ENCODE data around the gene SGMS1. TPM values are rescaled to one million over a fixed set of nuclear protein-coding genes. Genes with fewer than 3 reads are reported as not detected.

Gene SGMS1
- total RNA-seq, 4 donors from 2014 or later: 139 to 198 (median 173) TPM

DNA sequence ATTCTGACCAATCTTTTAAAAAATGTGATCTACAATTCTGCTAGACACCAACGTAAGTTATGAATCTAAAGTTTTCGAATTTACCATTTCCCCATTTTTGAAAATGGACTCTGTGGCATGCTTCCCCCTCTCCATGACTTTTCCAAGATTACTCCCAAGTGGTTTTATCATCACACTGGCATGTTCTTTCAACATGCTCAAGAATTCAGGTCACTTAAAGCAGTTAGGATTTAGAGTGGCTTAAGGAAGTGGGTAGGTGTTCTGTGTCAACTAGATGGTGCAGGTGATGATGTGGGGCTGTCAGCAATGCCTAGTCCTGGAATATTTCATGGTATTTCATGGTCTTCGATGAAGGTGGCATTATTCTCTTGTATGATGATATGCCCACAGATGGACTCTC, 208.5 kb downstream of the SGMS1 start:
- Histone ChIP-seq H3K27me3 (no peaks in the 10 kb centered on the region), H3K27ac (no peak overlapping the region), H3K4me1 (peaks cover 54% of the 10 kb centered on the region), H3K9me3 (no peaks in the 10 kb centered on the region), H3K4me3 (no peak overlapping the region), H3K36me3 (no peaks in the 10 kb centered on the region)
- WGBS: 87% methylated on average over 3 of the region's 3 CpGs
- DNase-seq (ENCODE audit: low spot score in 2 of 2): no peak
- TF ChIP-seq EP300 (IDR thresholded peaks at IDR 0.05) (no peak), POLR2A (IDR thresholded peaks at IDR 0.05) (no peak), POLR2AphosphoS5 (IDR thresholded peaks at IDR 0.05) (no peak)
- TF ChIP-seq, protein P1, sequence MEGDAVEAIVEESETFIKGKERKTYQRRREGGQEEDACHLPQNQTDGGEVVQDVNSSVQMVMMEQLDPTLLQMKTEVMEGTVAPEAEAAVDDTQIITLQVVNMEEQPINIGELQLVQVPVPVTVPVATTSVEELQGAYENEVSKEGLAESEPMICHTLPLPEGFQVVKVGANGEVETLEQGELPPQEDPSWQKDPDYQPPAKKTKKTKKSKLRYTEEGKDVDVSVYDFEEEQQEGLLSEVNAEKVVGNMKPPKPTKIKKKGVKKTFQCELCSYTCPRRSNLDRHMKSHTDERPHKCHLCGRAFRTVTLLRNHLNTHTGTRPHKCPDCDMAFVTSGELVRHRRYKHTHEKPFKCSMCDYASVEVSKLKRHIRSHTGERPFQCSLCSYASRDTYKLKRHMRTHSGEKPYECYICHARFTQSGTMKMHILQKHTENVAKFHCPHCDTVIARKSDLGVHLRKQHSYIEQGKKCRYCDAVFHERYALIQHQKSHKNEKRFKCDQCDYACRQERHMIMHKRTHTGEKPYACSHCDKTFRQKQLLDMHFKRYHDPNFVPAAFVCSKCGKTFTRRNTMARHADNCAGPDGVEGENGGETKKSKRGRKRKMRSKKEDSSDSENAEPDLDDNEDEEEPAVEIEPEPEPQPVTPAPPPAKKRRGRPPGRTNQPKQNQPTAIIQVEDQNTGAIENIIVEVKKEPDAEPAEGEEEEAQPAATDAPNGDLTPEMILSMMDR (IDR thresholded peaks at IDR 0.05): no peak

DNA sequence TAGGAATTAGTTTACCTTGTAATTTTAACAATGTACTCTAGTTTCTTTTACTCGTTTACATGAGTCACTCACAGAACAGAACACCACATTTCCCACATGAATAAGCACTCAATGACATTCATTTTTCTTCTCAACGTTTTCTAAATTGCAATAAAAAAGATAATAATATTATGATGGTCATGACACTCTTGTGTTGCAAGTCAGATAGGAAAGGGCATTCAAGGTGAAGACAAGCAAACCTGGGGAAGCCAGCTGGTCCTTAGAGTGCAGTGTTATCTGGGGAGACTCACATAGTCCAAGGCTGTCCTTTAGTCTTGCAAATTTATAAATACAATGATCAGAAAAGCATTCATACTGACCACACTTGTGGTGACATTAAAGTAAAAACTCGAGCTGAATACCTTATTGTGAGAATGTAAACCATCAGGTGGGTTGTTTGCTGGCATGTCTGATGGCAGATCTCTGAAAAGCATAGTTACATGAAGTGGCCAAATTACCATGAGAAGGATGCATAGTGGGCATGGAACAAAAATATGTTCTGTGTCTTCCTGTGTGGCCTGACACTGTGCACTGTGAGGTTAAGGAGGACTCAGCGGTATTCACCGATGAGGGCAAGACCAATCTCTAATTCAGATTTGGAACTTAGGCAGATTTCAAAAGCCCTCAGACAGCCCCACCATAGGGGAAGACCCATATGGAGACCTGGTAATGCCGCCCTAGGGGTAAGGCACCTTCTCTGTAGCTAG, 213.5 kb downstream of the SGMS1 start:
- no peaks in the 10 kb centered on the region for H3K36me3 ChIP-seq
- H3K4me1 ChIP-seq: peaks cover 29% of the 10 kb centered on the region
- H3K27ac ChIP-seq: no peak overlapping the region
- no peaks in the 10 kb centered on the region for H3K27me3 ChIP-seq
- no peaks in the 10 kb centered on the region for H3K9me3 ChIP-seq
- WGBS: 64% methylated on average over 6 of the region's 6 CpGs
- no peak overlapping the region for H3K4me3 ChIP-seq
- TF ChIP-seq POLR2AphosphoS5 (IDR thresholded peaks at IDR 0.05): no peak
- DNase-seq (ENCODE audit: low spot score in 2 of 2): no peak

DNA sequence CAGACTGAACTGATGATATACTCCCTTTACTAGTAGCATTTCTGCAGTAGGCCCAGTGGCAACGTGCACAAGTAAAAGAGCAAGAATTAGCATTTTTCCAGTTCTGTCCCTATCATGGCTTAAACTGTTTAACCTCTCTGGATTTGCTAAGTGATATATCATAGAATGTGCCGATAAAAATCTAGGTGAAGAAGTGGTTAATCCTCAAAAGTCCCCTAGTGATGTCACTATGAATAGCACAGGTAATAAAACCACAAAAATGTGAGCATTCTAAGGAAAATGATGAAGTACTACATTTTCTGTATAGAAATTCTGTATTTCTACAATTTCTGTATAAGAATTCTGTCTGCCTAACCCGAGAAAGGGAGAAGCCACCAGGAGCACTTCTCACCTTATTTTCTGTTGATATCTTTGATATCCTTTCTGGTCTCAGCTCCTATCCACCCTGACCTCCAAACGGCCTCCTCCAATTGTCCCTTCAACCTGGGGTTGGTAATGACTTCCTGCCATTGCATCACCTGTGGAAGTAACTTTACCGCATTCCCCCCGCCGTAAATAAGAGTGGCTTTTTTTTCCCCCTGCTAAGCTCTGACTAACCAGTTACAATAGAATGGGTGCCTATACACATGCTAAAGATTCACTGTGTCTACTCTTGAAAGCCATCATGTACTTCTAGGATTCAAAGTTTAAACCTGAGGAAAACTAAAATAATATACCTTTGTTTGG, 216.5 kb downstream of the SGMS1 start:
- no peaks in the 10 kb centered on the region for H3K36me3 ChIP-seq
- no peaks in the 10 kb centered on the region for H3K9me3 ChIP-seq
- H3K4me1 ChIP-seq: peaks cover 6% of the 10 kb centered on the region
- H3K27ac ChIP-seq: no peak overlapping the region
- no peak for DNase-seq (ENCODE audit: low spot score in 2 of 2)
- 88% methylated on average over 7 of the region's 7 CpGs for WGBS
- TF ChIP-seq EP300 (IDR thresholded peaks at IDR 0.05) (no peak), POLR2AphosphoS5 (IDR thresholded peaks at IDR 0.05) (no peak), POLR2A (IDR thresholded peaks at IDR 0.05) (no peak)
- TF ChIP-seq, protein P1 (IDR thresholded peaks at IDR 0.05): no peak
- H3K27me3 ChIP-seq: no peaks in the 10 kb centered on the region
- no peak overlapping the region for H3K4me3 ChIP-seq

DNA sequence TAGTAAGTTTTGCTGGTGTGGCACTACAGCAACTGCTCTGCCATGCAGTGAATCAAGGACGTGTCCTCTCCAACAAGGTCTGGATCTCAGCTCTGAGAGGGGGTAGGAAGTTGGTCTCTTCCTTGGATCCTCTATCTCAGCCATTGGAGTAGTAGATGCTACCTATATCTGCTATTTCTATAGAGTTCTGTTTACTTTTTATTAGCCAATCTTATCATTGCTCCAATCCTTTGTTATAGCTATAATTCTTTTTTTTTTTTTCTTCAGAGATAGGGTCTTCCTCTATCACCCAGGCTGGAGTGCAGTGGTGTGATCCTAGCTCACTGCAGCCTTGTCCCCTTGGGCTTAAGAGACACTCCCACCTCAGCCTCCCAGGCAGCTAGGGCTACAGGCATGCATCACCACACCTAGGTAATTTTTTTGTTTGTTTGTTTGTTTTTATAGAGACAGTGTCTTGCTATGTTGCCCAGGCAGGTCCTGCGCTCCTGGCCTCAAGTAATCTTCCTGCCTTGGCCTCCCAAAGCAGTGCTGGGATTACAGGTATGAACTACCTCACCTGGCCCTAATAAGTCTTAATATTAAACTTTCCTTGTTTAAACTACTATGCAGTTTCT, 217.2 kb downstream of the SGMS1 start:
- no peak for TF ChIP-seq POLR2AphosphoS5 (IDR thresholded peaks at IDR 0.05)
- no peak for TF ChIP-seq POLR2A (IDR thresholded peaks at IDR 0.05)
- no peak for TF ChIP-seq EP300 (IDR thresholded peaks at IDR 0.05)
- TF ChIP-seq, protein P1 (IDR thresholded peaks at IDR 0.05): no peak
- no peak for DNase-seq (ENCODE audit: low spot score in 2 of 2)
- H3K36me3 ChIP-seq: no peaks in the 10 kb centered on the region
- H3K9me3 ChIP-seq: no peaks in the 10 kb centered on the region
- no peak overlapping the region for H3K27ac ChIP-seq
- no peaks in the 10 kb centered on the region for H3K27me3 ChIP-seq
- H3K4me1 ChIP-seq: peaks cover 6% of the 10 kb centered on the region
- H3K4me3 ChIP-seq: no peak overlapping the region
- 100% methylated on average over 2 of the region's 2 CpGs for WGBS

DNA sequence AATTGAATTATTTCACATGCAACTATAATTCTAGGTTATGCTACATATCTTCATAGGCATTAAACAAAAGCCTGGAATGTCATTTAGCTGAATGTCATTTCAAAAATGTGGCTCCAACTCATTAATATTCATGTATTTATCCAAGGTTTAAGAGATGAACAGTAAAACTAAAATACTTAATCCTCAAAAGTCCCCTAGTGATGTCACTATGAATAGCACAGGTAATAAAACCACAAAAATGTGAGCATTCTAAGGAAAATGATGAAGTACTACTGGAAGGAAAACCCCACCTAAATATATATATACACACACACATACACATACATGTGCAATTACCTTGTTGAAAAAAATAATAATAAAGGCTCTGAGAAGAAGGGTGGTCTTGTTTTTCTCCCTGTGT, 218.0 kb downstream of the SGMS1 start:
- Histone ChIP-seq H3K9me3 (no peaks in the 10 kb centered on the region), H3K27me3 (no peaks in the 10 kb centered on the region), H3K4me1 (peaks cover 6% of the 10 kb centered on the region), H3K36me3 (no peaks in the 10 kb centered on the region), H3K27ac (no peak overlapping the region), H3K4me3 (no peak overlapping the region)
- no peak for TF ChIP-seq POLR2AphosphoS5 (IDR thresholded peaks at IDR 0.05)
- DNase-seq (ENCODE audit: low spot score in 2 of 2): no peak
